K562 (cell line): ENCODE data around the gene DDX23. TPM values are rescaled to one million over a fixed set of nuclear protein-coding genes. Genes with fewer than 3 reads are reported as not detected.

Source experiments
- ARID2 ChIP-seq: fragments of 450-650 bp; IDR thresholded peaks from 2 replicates; pipeline ENCODE4 v1.6.1; 2017; ENCODE audit warnings: antibody characterized with exemption, mild to moderate bottlenecking
- FOXA1 ChIP-seq: fragments of 450-650 bp; IDR thresholded peaks from 2 replicates; pipeline ENCODE4 v1.6.1; 2016; ENCODE audit warnings: mild to moderate bottlenecking, borderline replicate concordance
- FOXP1 ChIP-seq: sonication (generic); formaldehyde crosslinking; IDR thresholded peaks from 2 replicates; pipeline ENCODE4 v1.8.0; 2022; ENCODE audit warnings: mild to moderate bottlenecking, missing genetic modification reagents
- GABPB2 ChIP-seq: fragments of 250-450 bp; sonication (Bioruptor Pico); conservative IDR thresholded peaks from 2 replicates; pipeline ENCODE4 v1.5.1; 2021; ENCODE audit warnings: mild to moderate bottlenecking
- HMBOX1 ChIP-seq: sonication (generic); IDR thresholded peaks from 2 replicates; pipeline ENCODE4 v1.6.1; 2016
- HNRNPUL1 ChIP-seq: fragments of 200-400 bp; formaldehyde crosslinking; IDR thresholded peaks from 2 replicates; pipeline ENCODE4 v1.6.1; 2017; ENCODE audit warnings: low read length
- KDM5B ChIP-seq: fragments of 200-600 bp; sonication (generic); IDR thresholded peaks from 2 replicates; pipeline ENCODE4 v1.6.1; 2012; ENCODE audit warnings: low read depth, mild to moderate bottlenecking, moderate library complexity, low read length, control low read depth, inconsistent platforms; ENCODE audit not compliant: insufficient replicate concordance
- KHSRP ChIP-seq: fragments of 450-650 bp; IDR thresholded peaks from 2 replicates; pipeline ENCODE4 v1.6.1; 2017
- MEF2D ChIP-seq: conservative IDR thresholded peaks from 2 replicates; pipeline ENCODE4 v1.6.1; 2016; ENCODE audit warnings: low read depth, missing genetic modification characterization, missing compliant biosample characterization
- MTA1 ChIP-seq: fragments of 450-650 bp; IDR thresholded peaks from 2 replicates; pipeline ENCODE4 v1.6.1; 2017; ENCODE audit warnings: borderline replicate concordance
- NCOA6 ChIP-seq: fragments of 450-650 bp; IDR thresholded peaks from 2 replicates; pipeline ENCODE4 v1.6.1; 2017; ENCODE audit warnings: mild to moderate bottlenecking
- RREB1 ChIP-seq: fragments of 250-450 bp; sonication (Bioruptor Pico); IDR thresholded peaks from 2 replicates; pipeline ENCODE4 v1.4.0; 2020
- SIRT6 ChIP-seq: IDR thresholded peaks from one replicate; pipeline ENCODE4 v1.6.1; 2012; ENCODE audit warnings: low read depth, mild to moderate bottlenecking, control low read depth, inconsistent platforms, low read length, moderate library complexity
- VEZF1 ChIP-seq: fragments of 200-800 bp; sonication (Bioruptor generic); IDR thresholded peaks from 2 replicates; pipeline ENCODE4 v1.6.1; 2017; ENCODE audit warnings: missing genetic modification characterization, missing compliant biosample characterization
- ZNF3 ChIP-seq: fragments of 250-450 bp; sonication (Bioruptor Pico); IDR thresholded peaks from 2 replicates; pipeline ENCODE4 v1.5.0; 2021; ENCODE audit warnings: mild to moderate bottlenecking, moderate library complexity
- ZNF316 ChIP-seq: fragments of 450-650 bp; IDR thresholded peaks from 2 replicates; pipeline ENCODE4 v1.6.1; 2016
- ZSCAN29 ChIP-seq: fragments of 450-650 bp; IDR thresholded peaks from 2 replicates; pipeline ENCODE4 v1.6.1; 2017
- polyA plus RNA-seq, 8 experiments: library from polyadenylated mRNA; depleted of rRNA in 4 of 8; stranded (reverse) in 5 of 8; unstranded in 3 of 8; fragments of >200 nt; fragmentation: Nextera tagmentation in 2 of 8; fragmentation: Illumina TruSeq in 1 of 8; extraction: Ambion mirVana in 2 of 8; extraction: Trizol in 1 of 8; gene quantifications; 2 replicates each; pipeline versions ENCODE4 v1.2.1 to v1.2.3, GENCODE V29; 2011 to 2014; ENCODE audit warnings: inconsistent platforms in 1 of 8, missing spikeins in 1 of 8
- total RNA-seq, 7 experiments: library from RNA; depleted of rRNA in 6 of 7; stranded (reverse); fragments of >200 nt in 6 of 7; fragmentation: Illumina TruSeq in 2 of 7; extraction: Trizol in 2 of 7; gene quantifications; 2 replicates each; pipeline versions ENCODE4 v1.2.1 to v1.2.3, GENCODE V29; 2011 to 2021; ENCODE audit warnings: low replicate concordance in 1 of 7
- TF ChIP-seq, protein P1 (sequence below), 2 experiments: fragments of 450-650 bp; IDR thresholded peaks; 2 replicates each; pipeline ENCODE4 v1.6.1; 2016
- TF ChIP-seq, protein P2 (sequence below): sonication (generic); formaldehyde crosslinking; IDR thresholded peaks from 2 replicates; pipeline ENCODE4 v1.9.0; 2022; ENCODE audit warnings: mild to moderate bottlenecking, missing genetic modification reagents

DDX23 gene
- total and polyA plus RNA-seq, 9 of the 15 experiments (the other 6 are each of a cell fraction or from before 2014, with no cell fraction given) = 32.4 to 138 (median 104) TPM

- no peak for TF ChIP-seq SIRT6
- TF ChIP-seq ARID2 = peak; percentile 87
- no peak for TF ChIP-seq HMBOX1
- no peak for TF ChIP-seq ZSCAN29
- TF ChIP-seq KDM5B = no peak
- TF ChIP-seq GABPB2 (CRISPR knock-in tag) = no peak
- TF ChIP-seq, protein P1, sequence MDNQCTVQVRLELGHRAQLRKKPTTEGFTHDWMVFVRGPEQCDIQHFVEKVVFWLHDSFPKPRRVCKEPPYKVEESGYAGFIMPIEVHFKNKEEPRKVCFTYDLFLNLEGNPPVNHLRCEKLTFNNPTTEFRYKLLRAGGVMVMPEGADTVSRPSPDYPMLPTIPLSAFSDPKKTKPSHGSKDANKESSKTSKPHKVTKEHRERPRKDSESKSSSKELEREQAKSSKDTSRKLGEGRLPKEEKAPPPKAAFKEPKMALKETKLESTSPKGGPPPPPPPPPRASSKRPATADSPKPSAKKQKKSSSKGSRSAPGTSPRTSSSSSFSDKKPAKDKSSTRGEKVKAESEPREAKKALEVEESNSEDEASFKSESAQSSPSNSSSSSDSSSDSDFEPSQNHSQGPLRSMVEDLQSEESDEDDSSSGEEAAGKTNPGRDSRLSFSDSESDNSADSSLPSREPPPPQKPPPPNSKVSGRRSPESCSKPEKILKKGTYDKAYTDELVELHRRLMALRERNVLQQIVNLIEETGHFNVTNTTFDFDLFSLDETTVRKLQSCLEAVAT (IDR thresholded peaks at IDR 0.05) = no peak
- no peak for TF ChIP-seq FOXA1
- no peak for TF ChIP-seq NCOA6
- TF ChIP-seq, protein P2, sequence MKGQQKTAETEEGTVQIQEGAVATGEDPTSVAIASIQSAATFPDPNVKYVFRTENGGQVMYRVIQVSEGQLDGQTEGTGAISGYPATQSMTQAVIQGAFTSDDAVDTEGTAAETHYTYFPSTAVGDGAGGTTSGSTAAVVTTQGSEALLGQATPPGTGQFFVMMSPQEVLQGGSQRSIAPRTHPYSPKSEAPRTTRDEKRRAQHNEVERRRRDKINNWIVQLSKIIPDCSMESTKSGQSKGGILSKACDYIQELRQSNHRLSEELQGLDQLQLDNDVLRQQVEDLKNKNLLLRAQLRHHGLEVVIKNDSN (CRISPR knock-in tag) = no peak
- TF ChIP-seq ZNF316 = no peak
- no peak for TF ChIP-seq ZNF3 (CRISPR knock-in tag)
- TF ChIP-seq MEF2D (tag) = no peak
- TF ChIP-seq HNRNPUL1 = no peak
- TF ChIP-seq MTA1 = no peak
- no peak for TF ChIP-seq FOXP1
- TF ChIP-seq VEZF1 (CRISPR knock-in tag) = peak; percentile 45; the same call in 1 of the 2 replicates
- TF ChIP-seq RREB1 (CRISPR knock-in tag) = no peak
- TF ChIP-seq KHSRP = no peak
Measured at GRCh38 chr12:48890657-48891418, 38.9 kb upstream of the DDX23 start (continued).
